ENCODE results near the gene MAP2K1. TPM values are rescaled to one million over a fixed set of nuclear protein-coding genes. Genes with fewer than 3 reads are reported as not detected.

MAP2K1 gene
- total RNA-seq, 1 experiment from 2014 or later, result 56.8 TPM

GRCh38 chr15:66483131-66483566 is 96.4 kb downstream of the MAP2K1 start:
- Histone ChIP-seq H3K4me1 (ENCODE audit: insufficient read depth, low read length, poor library complexity, severe bottlenecking) (no peaks in the 10 kb centered on the region), H3K27ac (ENCODE audit: low read depth, low read length, poor library complexity, severe bottlenecking) (no peak overlapping the region), H3K27me3 (replicated peaks; ENCODE audit: insufficient read depth, low read depth, low read length, poor library complexity) (no peaks in the 10 kb centered on the region), H3K4me3 (ENCODE audit: low read depth, low read length, poor library complexity, severe bottlenecking) (no peak overlapping the region), H3K9me3 (ENCODE audit: low read depth, low read length, poor library complexity, severe bottlenecking) (no peaks in the 10 kb centered on the region), H3K36me3 (ENCODE audit: insufficient read depth, low read length, poor library complexity, severe bottlenecking) (peaks cover 13% of the 10 kb centered on the region)
- intact Hi-C loops (cut with micrococcal nuclease; ENCODE audit: unreplicated experiment), result no loop called here
- no TSS peak for BruUV-seq (replicated peaks)
- DNase-seq (ENCODE audit: low spot score), result no peak
- ChIA-PET POLR2A (ENCODE audit: low non-redundant PET) (no interaction called here), CTCF (no interaction called here)
- no peak for TF ChIP-seq CTCF (conservative IDR thresholded peaks at IDR 0.05; ENCODE audit: low read depth, low read length)
- no peak for TF ChIP-seq EZH2 (IDR thresholded peaks at IDR 0.05; ENCODE audit: borderline replicate concordance, low read depth, low read length, poor library complexity, severe bottlenecking)

GRCh38 chr15:66484539-66485112 is 97.9 kb downstream of the MAP2K1 start:
- Histone ChIP-seq H3K4me1 (ENCODE audit: insufficient read depth, low read length, poor library complexity, severe bottlenecking) (no peaks in the 10 kb centered on the region), H3K36me3 (ENCODE audit: insufficient read depth, low read length, poor library complexity, severe bottlenecking) (peaks cover 19% of the 10 kb centered on the region), H3K27ac (ENCODE audit: low read depth, low read length, poor library complexity, severe bottlenecking) (no peak overlapping the region), H3K27me3 (replicated peaks; ENCODE audit: insufficient read depth, low read depth, low read length, poor library complexity) (no peaks in the 10 kb centered on the region), H3K9me3 (ENCODE audit: low read depth, low read length, poor library complexity, severe bottlenecking) (no peaks in the 10 kb centered on the region), H3K4me3 (ENCODE audit: low read depth, low read length, poor library complexity, severe bottlenecking) (no peak overlapping the region)
- intact Hi-C loops (cut with micrococcal nuclease; ENCODE audit: unreplicated experiment), result no loop called here
- CTCF ChIA-PET, result no interaction called here
- POLR2A ChIA-PET (ENCODE audit: low non-redundant PET), result no interaction called here
- DNase-seq (ENCODE audit: low spot score), result no peak
- no peak for TF ChIP-seq EZH2 (IDR thresholded peaks at IDR 0.05; ENCODE audit: borderline replicate concordance, low read depth, low read length, poor library complexity, severe bottlenecking)
- no peak for TF ChIP-seq CTCF (conservative IDR thresholded peaks at IDR 0.05; ENCODE audit: low read depth, low read length)
- BruUV-seq (replicated peaks), result no TSS peak

GRCh38 chr15:66486887-66487286 is 100.2 kb downstream of the MAP2K1 start:
- CTCF ChIA-PET, result no interaction called here
- TF ChIP-seq CTCF (conservative IDR thresholded peaks at IDR 0.05; ENCODE audit: low read depth, low read length), result no peak
- no peak for TF ChIP-seq EZH2 (IDR thresholded peaks at IDR 0.05; ENCODE audit: borderline replicate concordance, low read depth, low read length, poor library complexity, severe bottlenecking)
- POLR2A ChIA-PET (ENCODE audit: low non-redundant PET), result no interaction called here

More at GRCh38 chr15:66486887-66487286, 100.2 kb downstream of the MAP2K1 start:
- Histone ChIP-seq H3K36me3 (ENCODE audit: insufficient read depth, low read length, poor library complexity, severe bottlenecking) (peaks cover 32% of the 10 kb centered on the region), H3K27me3 (replicated peaks; ENCODE audit: insufficient read depth, low read depth, low read length, poor library complexity) (no peaks in the 10 kb centered on the region), H3K4me1 (ENCODE audit: insufficient read depth, low read length, poor library complexity, severe bottlenecking) (no peaks in the 10 kb centered on the region), H3K27ac (ENCODE audit: low read depth, low read length, poor library complexity, severe bottlenecking) (no peak overlapping the region), H3K9me3 (ENCODE audit: low read depth, low read length, poor library complexity, severe bottlenecking) (no peaks in the 10 kb centered on the region), H3K4me3 (ENCODE audit: low read depth, low read length, poor library complexity, severe bottlenecking) (no peak overlapping the region)
- BruUV-seq (replicated peaks), result no TSS peak
- intact Hi-C loops (cut with micrococcal nuclease; ENCODE audit: unreplicated experiment), result no loop called here
- no peak for DNase-seq (ENCODE audit: low spot score)

All from A673 (cell line).